Neural cell (in vitro differentiated cells): ENCODE results near the gene SLC44A1. TPM values are rescaled to one million over a fixed set of nuclear protein-coding genes. Genes with fewer than 3 reads are reported as not detected.

Experiments
- H2AFZ ChIP-seq: fragments of 200-600, 300-800 bp; sonication (generic), shearing (Covaris generic); 2 replicates; pipeline ENCODE4 v1.6.0; 2014; ENCODE audit warnings: low read depth, mild to moderate bottlenecking, antibody characterized with exemption, low read length, moderate library complexity
- H3F3A ChIP-seq: fragments of 200-600 bp; shearing (Covaris generic); 2 replicates; pipeline ENCODE4 v1.6.1; 2016; ENCODE audit warnings: mild to moderate bottlenecking, moderate library complexity, mixed read lengths, antibody characterized with exemption, low read length; ENCODE audit not compliant: insufficient read depth, poor library complexity, severe bottlenecking
- H3K27ac ChIP-seq: fragments of 200-600, 300-800 bp; sonication (generic), shearing (Covaris generic); 2 replicates; pipeline ENCODE4 v1.5.1; 2014; ENCODE audit warnings: mild to moderate bottlenecking, low read length, moderate library complexity
- H3K27me3 ChIP-seq: fragments of 300-800, 200-600 bp; sonication (generic), shearing (Covaris generic); 2 replicates; pipeline ENCODE4 v1.6.0; 2014; ENCODE audit warnings: mild to moderate bottlenecking, low read depth, low read length, moderate library complexity; ENCODE audit not compliant: insufficient read depth
- H3K36me3 ChIP-seq: fragments of 300-800, 200-600 bp; sonication (generic), shearing (Covaris generic); 2 replicates; pipeline ENCODE4 v1.5.1; 2014; ENCODE audit warnings: mild to moderate bottlenecking, antibody characterized with exemption, low read length, moderate library complexity; ENCODE audit not compliant: insufficient read depth
- H3K4me2 ChIP-seq: fragments of 300-800, 200-600 bp; sonication (generic), shearing (Covaris generic); 2 replicates; pipeline ENCODE4 v1.6.0; 2014; ENCODE audit warnings: mild to moderate bottlenecking, low read length
- H3K4me3 ChIP-seq: fragments of 300-800, 200-600 bp; sonication (generic), shearing (Covaris generic); 2 replicates; pipeline ENCODE4 v1.5.1; 2014; ENCODE audit warnings: mild to moderate bottlenecking, low read length, moderate library complexity
- H3K79me2 ChIP-seq: fragments of 200-600 bp; shearing (Covaris generic); replicated peaks from 2 replicates; pipeline ENCODE4 v1.6.0; 2014; ENCODE audit warnings: mild to moderate bottlenecking, low read length, moderate library complexity; ENCODE audit not compliant: insufficient read depth
- H3K9ac ChIP-seq: fragments of 300-800, 200-600 bp; sonication (generic), shearing (Covaris generic); 2 replicates; pipeline ENCODE4 v1.6.1; 2016; ENCODE audit warnings: mild to moderate bottlenecking, low read length, mixed read lengths
- H3K9me2 ChIP-seq: fragments of 200-600 bp; shearing (Covaris generic); 2 replicates; pipeline ENCODE4 v1.6.1; 2016; ENCODE audit warnings: mild to moderate bottlenecking, low read length, mixed read lengths; ENCODE audit not compliant: insufficient read depth
- H3K9me3 ChIP-seq: fragments of 200-600, 300-800 bp; sonication (generic), shearing (Covaris generic); 2 replicates; pipeline ENCODE4 v1.6.1; 2016; ENCODE audit warnings: mild to moderate bottlenecking, mixed run types, low read length, moderate library complexity, mixed read lengths
- H4K20me1 ChIP-seq: fragments of 200-600 bp; shearing (Covaris generic); 2 replicates; pipeline ENCODE4 v1.6.1; 2016; ENCODE audit warnings: mild to moderate bottlenecking, mixed run types; ENCODE audit not compliant: insufficient read depth
- EP300 ChIP-seq: fragments of 450-650 bp; conservative IDR thresholded peaks from 2 replicates; pipeline ENCODE4 v1.6.1; 2014; ENCODE audit warnings: antibody characterized with exemption, mild to moderate bottlenecking, moderate library complexity; ENCODE audit not compliant: poor library complexity, severe bottlenecking
- EZH2 ChIP-seq: fragments of 200-600, 300-800 bp; shearing (Covaris generic), sonication (generic); IDR thresholded peaks from 2 replicates; pipeline ENCODE4 v1.6.1; 2014; ENCODE audit warnings: antibody characterized with exemption, low read length, borderline replicate concordance, mild to moderate bottlenecking; ENCODE audit not compliant: insufficient read depth, poor library complexity, severe bottlenecking
- MXI1 ChIP-seq: fragments of 450-650 bp; conservative IDR thresholded peaks from 2 replicates; pipeline ENCODE4 v1.6.1; 2014; ENCODE audit warnings: antibody characterized with exemption, mild to moderate bottlenecking; ENCODE audit not compliant: poor library complexity, severe bottlenecking
- POLR2AphosphoS5 ChIP-seq: IDR thresholded peaks from 2 replicates; pipeline ENCODE4 v1.6.1; 2012
- RAD21 ChIP-seq: fragments of 450-650 bp; conservative IDR thresholded peaks from 2 replicates; pipeline ENCODE4 v1.6.1; 2014; ENCODE audit warnings: antibody characterized with exemption, mild to moderate bottlenecking, moderate library complexity
- REST ChIP-seq: IDR thresholded peaks from 2 replicates; pipeline ENCODE4 v1.6.1; 2012; ENCODE audit warnings: borderline replicate concordance
- SMC3 ChIP-seq: fragments of 450-650 bp; conservative IDR thresholded peaks from 2 replicates; pipeline ENCODE4 v1.6.1; 2014; ENCODE audit warnings: antibody characterized with exemption, mild to moderate bottlenecking, moderate library complexity; ENCODE audit not compliant: poor library complexity
- TAF1 ChIP-seq: IDR thresholded peaks from 2 replicates; pipeline ENCODE4 v1.6.1; 2012; ENCODE audit warnings: low read depth
- polyA plus RNA-seq: library from polyadenylated mRNA; depleted of rRNA; stranded (reverse); fragments of >200 nt; gene quantifications from 2 replicates; pipeline ENCODE4 v1.2.3, GENCODE V29; 2014
- TF ChIP-seq, protein P1 (sequence below): fragments of 450-650 bp; IDR thresholded peaks from 2 replicates; pipeline ENCODE4 v1.5.1; 2014; ENCODE audit warnings: antibody characterized with exemption, mild to moderate bottlenecking, moderate library complexity; ENCODE audit not compliant: poor library complexity, severe bottlenecking

SLC44A1 gene
- polyA plus RNA-seq, 1 donor from 2014 or later: 3.9 TPM

DNA sequence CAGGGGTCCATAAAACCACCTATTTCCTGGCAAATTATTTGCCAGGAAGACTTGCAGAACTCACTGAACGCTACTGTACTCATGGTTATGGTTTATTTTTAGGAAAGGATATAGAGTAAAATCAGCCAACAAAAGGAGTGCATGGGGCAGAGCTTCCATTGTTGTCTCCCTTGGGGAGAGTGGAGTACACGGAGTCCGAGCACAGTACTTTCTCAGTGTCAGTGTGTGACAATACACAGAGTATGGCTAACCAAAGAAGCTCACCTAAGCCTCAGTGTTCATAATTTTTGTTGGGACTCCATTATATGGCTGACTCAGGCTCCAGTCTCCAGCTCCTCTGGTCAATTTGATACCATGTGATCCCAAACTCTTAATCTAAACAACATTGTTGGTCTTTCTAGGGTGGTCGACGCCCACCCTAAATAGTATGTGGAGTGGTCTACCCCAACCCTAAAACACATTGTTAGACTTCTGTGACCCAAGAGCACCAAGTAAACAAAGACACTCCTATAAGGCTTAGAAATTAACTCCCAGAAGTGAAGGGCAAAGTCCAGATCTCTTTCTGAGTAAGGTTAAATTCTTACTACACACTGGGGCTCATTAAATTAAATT, 74.9 kb downstream of the SLC44A1 start:
- Histone ChIP-seq H3K4me2 (no peak overlapping the region), H3K27me3 (no peaks in the 10 kb centered on the region), H3K4me3 (no peak overlapping the region), H4K20me1 (no peaks in the 10 kb centered on the region), H3K79me2 (no peaks in the 10 kb centered on the region), H3F3A (no peaks in the 10 kb centered on the region), H2AFZ (no peak overlapping the region), H3K9ac (no peak overlapping the region), H3K9me2 (no peaks in the 10 kb centered on the region), H3K27ac (no peak overlapping the region), H3K36me3 (no peaks in the 10 kb centered on the region), H3K9me3 (no peaks in the 10 kb centered on the region)
- TF ChIP-seq REST (no peak), MXI1 (no peak), POLR2AphosphoS5 (no peak), EP300 (no peak), TAF1 (no peak), SMC3 (no peak), RAD21 (no peak), EZH2 (no peak)
- TF ChIP-seq, protein P1, sequence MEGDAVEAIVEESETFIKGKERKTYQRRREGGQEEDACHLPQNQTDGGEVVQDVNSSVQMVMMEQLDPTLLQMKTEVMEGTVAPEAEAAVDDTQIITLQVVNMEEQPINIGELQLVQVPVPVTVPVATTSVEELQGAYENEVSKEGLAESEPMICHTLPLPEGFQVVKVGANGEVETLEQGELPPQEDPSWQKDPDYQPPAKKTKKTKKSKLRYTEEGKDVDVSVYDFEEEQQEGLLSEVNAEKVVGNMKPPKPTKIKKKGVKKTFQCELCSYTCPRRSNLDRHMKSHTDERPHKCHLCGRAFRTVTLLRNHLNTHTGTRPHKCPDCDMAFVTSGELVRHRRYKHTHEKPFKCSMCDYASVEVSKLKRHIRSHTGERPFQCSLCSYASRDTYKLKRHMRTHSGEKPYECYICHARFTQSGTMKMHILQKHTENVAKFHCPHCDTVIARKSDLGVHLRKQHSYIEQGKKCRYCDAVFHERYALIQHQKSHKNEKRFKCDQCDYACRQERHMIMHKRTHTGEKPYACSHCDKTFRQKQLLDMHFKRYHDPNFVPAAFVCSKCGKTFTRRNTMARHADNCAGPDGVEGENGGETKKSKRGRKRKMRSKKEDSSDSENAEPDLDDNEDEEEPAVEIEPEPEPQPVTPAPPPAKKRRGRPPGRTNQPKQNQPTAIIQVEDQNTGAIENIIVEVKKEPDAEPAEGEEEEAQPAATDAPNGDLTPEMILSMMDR: no peak

DNA sequence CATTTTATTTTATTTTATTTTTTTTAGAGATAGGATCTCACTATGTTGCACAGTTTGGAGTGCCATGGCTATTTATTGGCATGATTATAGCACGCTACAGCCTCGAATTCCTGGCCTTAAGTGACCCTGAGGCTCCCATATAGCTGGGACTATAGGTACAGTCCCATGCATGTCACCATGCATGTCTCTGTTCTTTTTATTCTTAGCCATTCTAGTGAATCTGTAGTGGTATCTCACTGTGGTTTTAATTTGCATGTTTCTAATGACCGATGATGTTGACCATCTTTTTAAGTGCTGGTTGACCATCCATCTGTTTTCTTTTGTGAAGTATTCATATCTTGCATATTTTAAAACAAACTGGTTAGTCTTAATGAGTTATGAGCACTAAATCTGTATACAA, 76.1 kb downstream of the SLC44A1 start:
- no peaks in the 10 kb centered on the region for H4K20me1 ChIP-seq
- no peak overlapping the region for H2AFZ ChIP-seq
- no peaks in the 10 kb centered on the region for H3K9me3 ChIP-seq
- no peak overlapping the region for H3K27ac ChIP-seq
- no peaks in the 10 kb centered on the region for H3F3A ChIP-seq
- no peaks in the 10 kb centered on the region for H3K27me3 ChIP-seq
- TF ChIP-seq EP300 (no peak), TAF1 (no peak), POLR2AphosphoS5 (no peak), REST (no peak), EZH2 (no peak), MXI1 (no peak), SMC3 (no peak), RAD21 (no peak)
- TF ChIP-seq, protein P1: no peak
- H3K9ac ChIP-seq: no peak overlapping the region
- H3K36me3 ChIP-seq: no peaks in the 10 kb centered on the region
- no peaks in the 10 kb centered on the region for H3K79me2 ChIP-seq
- no peak overlapping the region for H3K4me3 ChIP-seq
- H3K9me2 ChIP-seq: no peaks in the 10 kb centered on the region
- no peak overlapping the region for H3K4me2 ChIP-seq
